SK-N-SH (cell line): Measurements from ENCODE around the gene AHNAK.

Source experiments
- EZH2phosphoT487 ChIP-seq: fragments of 200-600 bp; sonication (generic); IDR thresholded peaks from 2 replicates; pipeline ENCODE4 v1.6.1; 2017; ENCODE audit warnings: low read depth, mixed run types, mild to moderate bottlenecking, antibody characterized with exemption, moderate library complexity, borderline replicate concordance
- GABPA ChIP-seq: IDR thresholded peaks from 2 replicates; pipeline ENCODE4 v1.4.0; 2012; ENCODE audit warnings: low read depth, mild to moderate bottlenecking
- MXI1 ChIP-seq: IDR thresholded peaks from 2 replicates; pipeline ENCODE4 v1.6.1; 2012; ENCODE audit warnings: mild to moderate bottlenecking, low read depth, low read length, improper control_type of control experiment
- SIN3A ChIP-seq: IDR thresholded peaks from 2 replicates; pipeline ENCODE4 v1.6.1; 2012; ENCODE audit warnings: low read depth, mild to moderate bottlenecking, low read length, moderate library complexity, borderline replicate concordance
- USF2 ChIP-seq: fragments of 150-350 bp; IDR thresholded peaks from 2 replicates; pipeline ENCODE4 v1.6.1; 2017; ENCODE audit warnings: antibody characterized with exemption, low read length, low read depth, borderline replicate concordance
- YY1 ChIP-seq: IDR thresholded peaks from 2 replicates; pipeline ENCODE4 v1.4.0; 2012; ENCODE audit warnings: low read depth, mild to moderate bottlenecking
- TF ChIP-seq, protein P1 (sequence below): fragments of 200-600 bp; sonication (generic); IDR thresholded peaks from 2 replicates; pipeline ENCODE4 v1.6.1; 2017; ENCODE audit warnings: antibody characterized with exemption, mild to moderate bottlenecking, moderate library complexity
- TF ChIP-seq, protein P2 (sequence below): IDR thresholded peaks from 2 replicates; pipeline ENCODE4 v1.6.1; 2012; ENCODE audit warnings: mild to moderate bottlenecking, low read depth, low read length, moderate library complexity

- TF ChIP-seq USF2 (no peak), EZH2phosphoT487 (no peak), GABPA (no peak), YY1 (no peak), MXI1 (no peak), SIN3A (no peak)
- TF ChIP-seq, protein P1, sequence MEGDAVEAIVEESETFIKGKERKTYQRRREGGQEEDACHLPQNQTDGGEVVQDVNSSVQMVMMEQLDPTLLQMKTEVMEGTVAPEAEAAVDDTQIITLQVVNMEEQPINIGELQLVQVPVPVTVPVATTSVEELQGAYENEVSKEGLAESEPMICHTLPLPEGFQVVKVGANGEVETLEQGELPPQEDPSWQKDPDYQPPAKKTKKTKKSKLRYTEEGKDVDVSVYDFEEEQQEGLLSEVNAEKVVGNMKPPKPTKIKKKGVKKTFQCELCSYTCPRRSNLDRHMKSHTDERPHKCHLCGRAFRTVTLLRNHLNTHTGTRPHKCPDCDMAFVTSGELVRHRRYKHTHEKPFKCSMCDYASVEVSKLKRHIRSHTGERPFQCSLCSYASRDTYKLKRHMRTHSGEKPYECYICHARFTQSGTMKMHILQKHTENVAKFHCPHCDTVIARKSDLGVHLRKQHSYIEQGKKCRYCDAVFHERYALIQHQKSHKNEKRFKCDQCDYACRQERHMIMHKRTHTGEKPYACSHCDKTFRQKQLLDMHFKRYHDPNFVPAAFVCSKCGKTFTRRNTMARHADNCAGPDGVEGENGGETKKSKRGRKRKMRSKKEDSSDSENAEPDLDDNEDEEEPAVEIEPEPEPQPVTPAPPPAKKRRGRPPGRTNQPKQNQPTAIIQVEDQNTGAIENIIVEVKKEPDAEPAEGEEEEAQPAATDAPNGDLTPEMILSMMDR, result no peak
- TF ChIP-seq, protein P2, sequence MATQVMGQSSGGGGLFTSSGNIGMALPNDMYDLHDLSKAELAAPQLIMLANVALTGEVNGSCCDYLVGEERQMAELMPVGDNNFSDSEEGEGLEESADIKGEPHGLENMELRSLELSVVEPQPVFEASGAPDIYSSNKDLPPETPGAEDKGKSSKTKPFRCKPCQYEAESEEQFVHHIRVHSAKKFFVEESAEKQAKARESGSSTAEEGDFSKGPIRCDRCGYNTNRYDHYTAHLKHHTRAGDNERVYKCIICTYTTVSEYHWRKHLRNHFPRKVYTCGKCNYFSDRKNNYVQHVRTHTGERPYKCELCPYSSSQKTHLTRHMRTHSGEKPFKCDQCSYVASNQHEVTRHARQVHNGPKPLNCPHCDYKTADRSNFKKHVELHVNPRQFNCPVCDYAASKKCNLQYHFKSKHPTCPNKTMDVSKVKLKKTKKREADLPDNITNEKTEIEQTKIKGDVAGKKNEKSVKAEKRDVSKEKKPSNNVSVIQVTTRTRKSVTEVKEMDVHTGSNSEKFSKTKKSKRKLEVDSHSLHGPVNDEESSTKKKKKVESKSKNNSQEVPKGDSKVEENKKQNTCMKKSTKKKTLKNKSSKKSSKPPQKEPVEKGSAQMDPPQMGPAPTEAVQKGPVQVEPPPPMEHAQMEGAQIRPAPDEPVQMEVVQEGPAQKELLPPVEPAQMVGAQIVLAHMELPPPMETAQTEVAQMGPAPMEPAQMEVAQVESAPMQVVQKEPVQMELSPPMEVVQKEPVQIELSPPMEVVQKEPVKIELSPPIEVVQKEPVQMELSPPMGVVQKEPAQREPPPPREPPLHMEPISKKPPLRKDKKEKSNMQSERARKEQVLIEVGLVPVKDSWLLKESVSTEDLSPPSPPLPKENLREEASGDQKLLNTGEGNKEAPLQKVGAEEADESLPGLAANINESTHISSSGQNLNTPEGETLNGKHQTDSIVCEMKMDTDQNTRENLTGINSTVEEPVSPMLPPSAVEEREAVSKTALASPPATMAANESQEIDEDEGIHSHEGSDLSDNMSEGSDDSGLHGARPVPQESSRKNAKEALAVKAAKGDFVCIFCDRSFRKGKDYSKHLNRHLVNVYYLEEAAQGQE, result no peak
Measured at GRCh38 chr11:62558669-62559068, 12.1 kb upstream of the AHNAK start.
